Adrenal gland (tissue), 5 donors: ENCODE results near the gene ASS1.

Source experiments
- CTCF ChIP-seq, 6 experiments: fragments of 450-650 bp in 4 of 6; fragments of 200-600 bp in 2 of 6; sonication (generic) in 1 of 6; IDR thresholded peaks; 1 replicate in 5 of 6; 2 replicates in 1 of 6; pipeline versions ENCODE4 v1.5.1 to v1.8.0; 2016 to 2021; ENCODE audit warnings: antibody characterized with exemption in 6 of 6, mild to moderate bottlenecking in 2 of 6, moderate library complexity in 1 of 6
- POLR2A ChIP-seq, 2 donors: fragments of 450-650 bp; IDR thresholded peaks; one replicate each; pipeline ENCODE4 v1.6.1; 2017; ENCODE audit warnings: antibody characterized with exemption in 2 of 2, mild to moderate bottlenecking in 2 of 2, moderate library complexity in 1 of 2
- donor health status: DM: no; HTN: no; CAD: no.

- no peak for TF ChIP-seq CTCF (IDR thresholded peaks at IDR 0.05)
- no peak for TF ChIP-seq POLR2A (IDR thresholded peaks at IDR 0.05)
Observed at GRCh38 chr9:130459941-130460669, 15.3 kb downstream of the ASS1 start.
